ENCODE results near the gene ZNF365.
"Not testable (repeated sequence)": the region's sequence is repeated elsewhere in the genome, so short reads cannot be mapped to it uniquely, and the experiment has no call there.

Gene ZNF365

GRCh38 chr10:62377026-62377415 lies 2.9 kb downstream of the ZNF365 start:
- DNase-seq (ENCODE audit: low read depth): no peak

- DNase-seq (ENCODE audit: low read depth): no peak
Observed at GRCh38 chr10:62377966-62378365, 3.8 kb downstream of the ZNF365 start.

GRCh38 chr10:62378877-62379276 lies 4.7 kb downstream of the ZNF365 start:
- DNase-seq (ENCODE audit: low read depth): not testable (repeated sequence)

- DNase-seq (ENCODE audit: low read depth): no peak
Observed at GRCh38 chr10:62379394-62379793, 5.2 kb downstream of the ZNF365 start.

GRCh38 chr10:62380016-62380415 lies 5.8 kb downstream of the ZNF365 start:
- peak; percentile 91 for DNase-seq (ENCODE audit: low read depth)

DNA sequence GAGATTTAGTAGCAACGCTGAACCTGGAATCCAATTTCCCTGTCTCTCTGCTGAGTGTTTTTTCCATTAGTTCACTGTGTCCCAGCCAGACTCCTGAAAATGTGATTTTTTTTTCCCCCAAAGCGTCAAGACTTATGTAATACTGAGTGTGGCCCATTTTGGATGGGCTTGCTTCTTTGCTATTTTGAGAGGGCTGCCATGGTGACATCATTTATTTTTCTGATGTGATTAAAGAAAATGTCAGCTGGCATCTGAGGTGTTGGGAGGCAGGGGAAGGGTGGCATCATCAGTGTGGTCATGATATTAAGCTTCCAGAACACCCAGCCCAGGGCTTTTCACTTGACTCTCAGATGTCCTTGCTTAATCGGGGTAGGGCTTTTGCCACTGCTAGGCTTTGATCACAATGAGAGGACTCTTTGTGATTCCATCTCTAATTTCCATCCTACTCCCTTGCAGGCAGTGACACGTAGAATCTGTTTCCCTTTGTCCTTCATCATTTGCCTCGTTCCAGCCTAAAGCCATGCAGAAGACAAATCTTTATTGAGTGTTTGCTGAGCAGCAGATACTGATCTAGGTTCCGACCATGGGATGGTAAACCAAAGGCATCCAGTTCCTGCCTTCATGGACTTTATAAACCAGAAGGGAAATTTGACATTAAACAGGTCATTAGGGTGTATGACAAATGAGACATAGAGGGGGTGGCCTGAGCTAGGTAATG lies 7.4 kb downstream of the ZNF365 start:
- DNase-seq (ENCODE audit: low read depth): peak; percentile 15

DNA sequence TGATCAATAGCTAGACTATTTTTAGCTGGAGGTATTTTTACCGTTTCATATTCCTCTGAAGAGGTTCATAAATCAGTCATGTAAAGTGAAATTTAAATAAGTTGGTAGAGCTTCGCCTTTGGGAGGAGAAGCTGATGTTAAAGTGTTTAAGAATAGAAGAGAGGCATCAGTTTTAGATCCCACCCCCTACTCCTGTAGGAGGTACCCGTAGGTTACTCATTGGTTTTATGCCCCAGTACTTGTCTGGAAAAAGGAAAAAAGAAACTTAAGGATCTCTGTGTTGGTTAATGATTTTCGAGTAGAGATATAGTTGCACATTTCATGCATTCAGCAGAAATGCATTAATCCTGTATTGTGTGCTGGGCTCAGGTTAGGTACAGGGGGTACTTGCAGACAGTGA lies 8.7 kb downstream of the ZNF365 start:
- no peak for DNase-seq (ENCODE audit: low read depth)

DNA sequence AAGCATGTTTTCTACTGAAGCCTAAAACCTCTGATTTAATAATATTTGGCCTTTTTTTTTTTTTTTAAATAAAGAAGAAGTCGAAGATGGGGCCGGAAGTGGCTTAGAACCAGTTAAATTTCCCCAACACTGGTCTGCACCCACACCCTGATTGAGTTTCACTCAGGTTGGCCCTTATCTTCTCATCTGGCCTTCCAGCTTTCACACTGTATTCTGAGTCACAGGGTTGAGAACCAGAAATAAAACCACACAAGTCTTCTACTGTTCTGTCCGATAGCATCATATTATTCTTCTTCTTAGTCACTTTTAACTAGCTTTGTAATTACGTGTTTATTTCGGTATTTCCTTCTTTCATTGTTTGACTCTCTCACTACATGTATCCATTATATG lies 9.9 kb downstream of the ZNF365 start:
- peak; percentile 95 for DNase-seq (ENCODE audit: low read depth)

- DNase-seq (ENCODE audit: low read depth): peak; percentile 22
Observed at GRCh38 chr10:62384447-62385081, 10.4 kb downstream of the ZNF365 start.

DNA sequence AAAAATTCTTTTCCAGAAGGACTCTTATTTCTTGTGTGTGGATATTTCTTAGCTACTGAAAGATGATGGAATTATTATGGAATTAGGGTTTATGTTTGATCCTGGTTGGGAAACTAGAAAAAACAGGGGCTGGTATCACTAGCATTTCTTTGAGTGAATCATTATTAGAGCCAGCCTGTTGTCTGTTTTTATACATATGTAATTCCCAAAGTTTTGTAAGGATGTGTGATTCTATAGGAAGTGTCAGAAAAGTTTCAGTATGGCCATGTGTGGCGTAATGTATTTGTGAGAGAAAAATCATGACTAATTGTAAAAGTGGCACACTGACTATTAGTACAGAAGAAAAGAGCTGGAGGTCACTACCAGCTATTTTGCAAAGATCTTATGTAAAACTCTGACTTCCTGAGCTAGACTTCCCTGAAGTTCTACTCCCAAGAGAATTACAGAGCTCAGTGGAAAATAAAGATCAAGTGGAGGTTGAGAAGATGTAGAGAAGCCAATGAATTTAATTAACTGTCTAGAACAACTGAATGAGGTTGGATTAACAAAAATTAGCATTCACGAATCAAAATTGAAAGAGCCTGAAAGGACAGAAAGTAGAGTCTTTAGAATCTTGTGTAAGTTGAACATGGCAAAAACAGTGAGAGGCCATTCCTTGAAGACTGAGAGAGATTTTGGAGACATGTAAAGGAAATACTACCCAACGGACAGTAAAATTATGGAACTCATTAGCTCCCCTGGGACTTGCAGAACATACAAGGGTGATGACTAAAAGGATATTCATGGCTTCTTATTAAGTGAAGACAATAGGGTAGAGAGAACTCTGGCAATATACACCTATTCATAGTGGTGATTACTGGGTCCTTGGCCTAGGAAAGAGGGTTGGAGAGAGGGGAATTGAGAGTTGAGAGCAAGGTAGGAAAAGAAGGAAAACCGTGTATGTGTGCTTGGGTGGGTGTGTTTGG lies 12.5 kb downstream of the ZNF365 start:
- DNase-seq (ENCODE audit: low read depth): peak; percentile 56

- no peak for DNase-seq (ENCODE audit: low read depth)
Observed at GRCh38 chr10:62388328-62388727, 14.2 kb downstream of the ZNF365 start.

DNA sequence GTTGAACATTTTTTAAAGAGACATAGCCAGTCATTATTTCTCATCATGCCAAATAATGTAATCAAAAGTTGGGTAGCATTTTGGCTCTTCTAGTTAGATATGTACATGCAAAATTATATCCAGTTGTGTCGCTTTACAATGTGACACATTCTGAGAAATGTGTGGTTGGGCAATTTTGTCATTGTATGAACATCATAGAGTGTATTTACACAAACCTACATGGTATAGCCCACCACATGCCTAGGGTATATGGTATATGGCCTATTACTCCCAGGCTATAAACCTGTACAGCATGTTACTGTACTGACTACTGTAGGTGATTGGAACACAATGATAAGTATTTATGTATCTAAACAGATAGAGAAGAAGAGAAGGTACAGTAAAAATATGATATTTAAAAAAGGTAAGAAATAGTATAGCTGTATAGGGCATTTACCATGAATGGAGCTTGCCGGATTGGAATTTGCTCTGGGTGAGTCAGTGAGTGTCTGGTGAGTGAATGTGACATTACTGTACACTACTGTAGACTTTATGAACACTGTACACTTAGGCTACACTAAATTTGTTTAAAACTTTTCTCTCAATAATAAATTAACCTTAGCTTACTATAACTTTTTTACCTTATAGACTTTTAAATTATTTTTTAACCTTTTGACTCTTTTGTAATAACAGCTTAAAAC lies 16.5 kb downstream of the ZNF365 start:
- DNase-seq (ENCODE audit: low read depth): peak; percentile 43

GRCh38 chr10:62393237-62393636 lies 19.1 kb downstream of the ZNF365 start:
- no peak for DNase-seq (ENCODE audit: low read depth)

DNA sequence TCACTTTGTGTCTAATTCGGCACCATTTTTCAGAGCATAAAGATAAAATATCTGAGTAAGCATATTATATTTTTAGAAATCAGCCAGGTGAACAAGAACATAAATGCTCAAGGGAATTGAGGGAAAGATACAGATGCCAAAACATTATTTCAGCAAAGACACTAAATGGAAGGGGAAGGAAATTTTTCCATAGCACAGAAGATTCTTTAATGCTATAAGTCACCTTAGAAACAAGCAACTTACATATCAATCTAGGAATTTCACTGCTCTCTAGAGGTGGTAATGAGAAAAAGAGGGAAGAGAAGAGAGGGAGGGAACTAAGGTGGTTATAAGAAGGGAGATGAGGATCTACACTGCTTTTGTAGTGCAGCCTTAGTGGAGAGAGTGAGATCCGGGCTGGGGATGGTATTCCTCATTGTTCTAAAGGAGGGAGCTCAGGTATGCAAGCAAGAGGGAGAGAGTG lies 20.4 kb downstream of the ZNF365 start:
- DNase-seq (ENCODE audit: low read depth): no peak

DNA sequence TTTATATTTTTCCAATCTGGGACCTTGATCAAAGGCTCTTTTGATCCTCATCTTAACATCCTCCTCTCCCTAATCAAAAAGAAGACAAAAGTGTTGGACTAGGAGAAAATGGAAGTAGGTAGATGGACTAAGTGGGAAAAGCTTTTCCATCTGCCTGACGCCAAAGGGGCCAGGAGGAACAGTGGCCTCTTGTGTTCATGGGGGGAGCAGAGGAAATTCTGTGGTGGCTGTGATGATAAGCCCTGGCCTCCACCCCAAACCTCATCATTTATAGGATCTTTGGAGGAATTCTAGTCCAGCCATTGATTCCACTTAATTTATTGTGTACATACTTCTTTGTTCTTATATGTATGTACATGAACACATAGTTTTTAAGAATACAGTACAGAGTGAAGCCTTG lies 21.7 kb downstream of the ZNF365 start:
- no peak for DNase-seq (ENCODE audit: low read depth)

- DNase-seq (ENCODE audit: low read depth): no peak
Observed at GRCh38 chr10:62396864-62397263, 22.7 kb downstream of the ZNF365 start.

- peak; percentile 62 for DNase-seq (ENCODE audit: low read depth)
Observed at GRCh38 chr10:62399211-62399610, 25.0 kb downstream of the ZNF365 start.

GRCh38 chr10:62402508-62402907 lies 28.3 kb downstream of the ZNF365 start:
- DNase-seq (ENCODE audit: low read depth): peak; percentile 16

- DNase-seq (ENCODE audit: low read depth): not testable (repeated sequence)
Observed at GRCh38 chr10:62410528-62410927, 36.4 kb downstream of the ZNF365 start.

GRCh38 chr10:62410934-62411333 lies 36.8 kb downstream of the ZNF365 start:
- not testable (repeated sequence) for DNase-seq (ENCODE audit: low read depth)

- DNase-seq (ENCODE audit: low read depth): no peak
Observed at GRCh38 chr10:62413048-62413447, 38.9 kb downstream of the ZNF365 start.

- DNase-seq (ENCODE audit: low read depth): no peak
Observed at GRCh38 chr10:62413652-62414051, 39.5 kb downstream of the ZNF365 start.
